GM19240 (cell line): ENCODE results near the gene PHKB.

ENCODE experiments used
- DNase-seq: peaks from one replicate; pipeline ENCODE4 v3.0.0; 2011; ENCODE audit warnings: low spot score; ENCODE audit not compliant: insufficient read length

Gene PHKB

GRCh38 chr16:47726031-47726675, 265.0 kb downstream of the PHKB start:
- no peak for DNase-seq

- no peak for DNase-seq
Observed at GRCh38 chr16:47727131-47727530, 266.0 kb downstream of the PHKB start.

GRCh38 chr16:47728205-47728604, 267.1 kb downstream of the PHKB start:
- DNase-seq, result no peak

GRCh38 chr16:47729701-47730100, 268.6 kb downstream of the PHKB start:
- DNase-seq, result no peak

GRCh38 chr16:47731252-47731651, 270.1 kb downstream of the PHKB start:
- DNase-seq, result no peak

GRCh38 chr16:47732122-47732521, 271.0 kb downstream of the PHKB start:
- no peak for DNase-seq

- no peak for DNase-seq
Observed at GRCh38 chr16:47732523-47733111, 271.5 kb downstream of the PHKB start.

- DNase-seq, result no peak
Observed at GRCh38 chr16:47734081-47734857, 273.1 kb downstream of the PHKB start.

GRCh38 chr16:47734987-47735594, 274.0 kb downstream of the PHKB start:
- no peak for DNase-seq

GRCh38 chr16:47750371-47750770, 289.2 kb downstream of the PHKB start:
- DNase-seq, result no peak
